ENCODE measurements around the gene XIST.
A peak's percentile ranks its signal among the peaks of the same experiment; 100 is the strongest.

The XIST gene

DNA sequence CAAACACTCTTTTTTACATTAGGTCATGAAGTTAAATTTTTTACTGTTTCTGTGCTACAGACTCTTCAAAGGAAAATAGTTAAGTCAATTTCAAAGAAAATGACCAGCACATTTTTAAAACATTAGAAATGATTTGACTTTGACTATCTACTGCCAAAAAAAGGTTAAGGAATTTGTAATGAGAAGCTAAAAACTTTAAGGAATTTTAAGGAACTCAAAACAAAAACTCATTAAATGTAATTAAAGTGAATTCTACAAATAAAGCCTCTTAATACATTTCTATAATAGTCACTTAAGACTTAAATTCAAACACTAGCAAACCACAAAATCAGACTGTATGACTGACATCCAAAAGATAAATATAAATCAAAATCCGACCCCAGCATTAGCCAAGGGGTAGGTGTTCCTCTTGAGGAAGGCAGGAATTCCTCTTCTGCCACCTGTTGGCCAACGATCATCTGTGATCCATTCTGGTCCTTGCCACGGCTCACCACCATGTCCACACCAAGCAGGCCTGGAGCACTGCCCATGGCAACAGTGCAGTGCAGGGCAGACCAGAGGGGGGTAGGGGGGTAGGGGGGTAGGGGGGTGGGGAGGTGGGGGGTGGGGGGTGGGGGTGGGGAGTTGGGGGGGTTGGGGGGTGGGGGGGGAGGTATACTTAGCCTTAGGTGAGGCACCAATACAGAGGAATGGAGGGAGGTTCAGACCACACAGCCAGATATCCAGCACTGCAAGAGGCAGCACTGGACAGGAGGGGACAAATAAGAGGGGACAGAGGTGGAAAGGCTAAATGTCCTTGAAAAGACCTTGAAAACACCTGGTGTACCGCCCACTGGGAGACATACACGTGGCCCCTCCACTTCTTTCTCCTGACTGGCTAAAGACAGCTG is 2.1 kb downstream of the XIST start (continued):
- TF ChIP-seq ZBTB6 (tag by site-specific recombination; IDR thresholded peaks at IDR 0.05) (no peak), ZSCAN23 (tag by site-specific recombination; IDR thresholded peaks at IDR 0.05) (no peak), BCL11A (tag by site-specific recombination; IDR thresholded peaks at IDR 0.05; ENCODE audit: low read depth) (no peak; the same call in 1 of the 2 replicates), REST (tag by site-specific recombination; IDR thresholded peaks at IDR 0.05) (no peak), ZNF16 (tag by site-specific recombination; IDR thresholded peaks at IDR 0.05; ENCODE audit: low read depth) (no peak), ZNF596 (tag by site-specific recombination; IDR thresholded peaks at IDR 0.05) (no peak), ZEB2 (tag by site-specific recombination; IDR thresholded peaks at IDR 0.05) (peak; percentile 96), ZFP3 (tag by site-specific recombination; IDR thresholded peaks at IDR 0.05; ENCODE audit: low read depth) (no peak; the same call in 1 of the 2 replicates), ZNF354C (tag by site-specific recombination; IDR thresholded peaks at IDR 0.05; ENCODE audit: borderline replicate concordance, low read depth) (no peak), ZNF548 (tag by site-specific recombination; IDR thresholded peaks at IDR 0.05) (no peak), EGR2 (tag by site-specific recombination; IDR thresholded peaks at IDR 0.05; ENCODE audit: low read depth) (no peak), ZNF488 (tag by site-specific recombination; IDR thresholded peaks at IDR 0.05) (no peak), ZNF544 (tag by site-specific recombination; IDR thresholded peaks at IDR 0.05) (no peak), ZNF341 (tag by site-specific recombination; IDR thresholded peaks at IDR 0.05; ENCODE audit: low read depth) (peak; percentile 70), SCRT1 (tag by site-specific recombination; IDR thresholded peaks at IDR 0.05; ENCODE audit: borderline replicate concordance) (peak; percentile 92), ZBTB8A (tag by site-specific recombination; IDR thresholded peaks at IDR 0.05) (no peak), ZNF24 (tag by site-specific recombination; IDR thresholded peaks at IDR 0.05) (no peak), MZF1 (tag by site-specific recombination; IDR thresholded peaks at IDR 0.05; ENCODE audit: borderline replicate concordance) (no peak), GLI2 (tag by site-specific recombination; IDR thresholded peaks at IDR 0.05; ENCODE audit: borderline replicate concordance, low read depth) (no peak; the same call in 1 of the 2 replicates), ZNF530 (tag by site-specific recombination; IDR thresholded peaks at IDR 0.05; ENCODE audit: low read depth) (no peak), ZNF473 (tag by site-specific recombination; IDR thresholded peaks at IDR 0.05) (no peak), ZNF335 (tag by site-specific recombination; conservative IDR thresholded peaks at IDR 0.05) (no peak), ZNF112 (tag by site-specific recombination; IDR thresholded peaks at IDR 0.05) (no peak), ZNF791 (tag by site-specific recombination; IDR thresholded peaks at IDR 0.05) (no peak), ZNF837 (tag by site-specific recombination; IDR thresholded peaks at IDR 0.05) (no peak), ZNF610 (tag by site-specific recombination; IDR thresholded peaks at IDR 0.05; ENCODE audit: borderline replicate concordance) (no peak)
- TF ChIP-seq, protein P1, sequence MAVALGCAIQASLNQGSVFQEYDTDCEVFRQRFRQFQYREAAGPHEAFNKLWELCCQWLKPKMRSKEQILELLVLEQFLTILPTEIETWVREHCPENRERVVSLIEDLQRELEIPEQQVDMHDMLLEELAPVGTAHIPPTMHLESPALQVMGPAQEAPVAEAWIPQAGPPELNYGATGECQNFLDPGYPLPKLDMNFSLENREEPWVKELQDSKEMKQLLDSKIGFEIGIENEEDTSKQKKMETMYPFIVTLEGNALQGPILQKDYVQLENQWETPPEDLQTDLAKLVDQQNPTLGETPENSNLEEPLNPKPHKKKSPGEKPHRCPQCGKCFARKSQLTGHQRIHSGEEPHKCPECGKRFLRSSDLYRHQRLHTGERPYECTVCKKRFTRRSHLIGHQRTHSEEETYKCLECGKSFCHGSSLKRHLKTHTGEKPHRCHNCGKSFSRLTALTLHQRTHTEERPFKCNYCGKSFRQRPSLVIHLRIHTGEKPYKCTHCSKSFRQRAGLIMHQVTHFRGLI (tag by site-specific recombination; IDR thresholded peaks at IDR 0.05), result no peak
- TF ChIP-seq, protein P2, sequence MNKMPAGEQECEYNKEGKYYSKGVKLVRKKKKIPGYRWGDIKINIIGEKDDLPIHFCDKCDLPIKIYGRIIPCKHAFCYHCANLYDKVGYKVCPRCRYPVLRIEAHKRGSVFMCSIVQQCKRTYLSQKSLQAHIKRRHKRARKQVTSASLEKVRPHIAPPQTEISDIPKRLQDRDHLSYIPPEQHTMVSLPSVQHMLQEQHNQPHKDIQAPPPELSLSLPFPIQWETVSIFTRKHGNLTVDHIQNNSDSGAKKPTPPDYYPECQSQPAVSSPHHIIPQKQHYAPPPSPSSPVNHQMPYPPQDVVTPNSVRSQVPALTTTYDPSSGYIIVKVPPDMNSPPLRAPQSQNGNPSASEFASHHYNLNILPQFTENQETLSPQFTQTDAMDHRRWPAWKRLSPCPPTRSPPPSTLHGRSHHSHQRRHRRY (tag by site-specific recombination; IDR thresholded peaks at IDR 0.05), result 0 out of 2 replicates have a peak, but pooled peaks have one; percentile 2
- TF ChIP-seq, protein P3, sequence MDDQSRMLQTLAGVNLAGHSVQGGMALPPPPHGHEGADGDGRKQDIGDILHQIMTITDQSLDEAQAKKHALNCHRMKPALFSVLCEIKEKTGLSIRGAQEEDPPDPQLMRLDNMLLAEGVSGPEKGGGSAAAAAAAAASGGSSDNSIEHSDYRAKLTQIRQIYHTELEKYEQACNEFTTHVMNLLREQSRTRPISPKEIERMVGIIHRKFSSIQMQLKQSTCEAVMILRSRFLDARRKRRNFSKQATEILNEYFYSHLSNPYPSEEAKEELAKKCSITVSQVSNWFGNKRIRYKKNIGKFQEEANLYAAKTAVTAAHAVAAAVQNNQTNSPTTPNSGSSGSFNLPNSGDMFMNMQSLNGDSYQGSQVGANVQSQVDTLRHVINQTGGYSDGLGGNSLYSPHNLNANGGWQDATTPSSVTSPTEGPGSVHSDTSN (CRISPR knock-in tag; IDR thresholded peaks at IDR 0.05), result peak; percentile 84; the same call in 1 of the 2 replicates
